ENCODE measurements around the gene MED22.

DNA sequence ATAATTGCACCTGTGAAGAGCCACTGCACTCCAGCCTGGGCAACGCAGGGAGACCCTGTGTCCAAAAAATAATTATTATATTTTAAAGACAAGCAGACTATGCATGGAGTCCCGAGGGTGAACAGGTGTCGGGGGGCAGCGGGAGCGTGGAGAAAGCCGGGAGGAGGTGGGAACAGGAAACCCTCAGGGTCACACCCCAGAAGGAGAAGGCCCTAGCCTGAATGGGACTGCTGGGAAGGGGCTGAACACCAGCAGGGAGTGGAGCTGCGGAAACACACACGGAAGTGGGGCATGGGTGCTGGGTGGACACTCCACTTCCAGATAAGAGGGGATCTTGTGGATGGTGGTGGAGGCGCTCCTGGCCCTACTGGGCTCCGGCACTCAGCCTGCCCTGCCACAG lies 24.7 kb downstream of the MED22 start:
- TF ChIP-seq RFX5 (IDR thresholded peaks at IDR 0.05; ENCODE audit: borderline replicate concordance, low read depth, low read length) (no peak), CEBPB (IDR thresholded peaks at IDR 0.05; ENCODE audit: low read depth, low read length) (no peak), TEAD4 (IDR thresholded peaks at IDR 0.05; ENCODE audit: low read depth, low read length) (no peak), POLR2AphosphoS5 (IDR thresholded peaks at IDR 0.05; ENCODE audit: low read depth, low read length) (no peak), CTCF (IDR thresholded peaks at IDR 0.05; ENCODE audit: control extremely low read depth in 1 of 3, insufficient read depth in 1 of 3, low read depth in 1 of 3, low read length in 3 of 3) (no peak), POLR2A (IDR thresholded peaks at IDR 0.05; ENCODE audit: control extremely low read depth in 1 of 2, low read depth in 2 of 2, low read length in 2 of 2) (no peak), RNF2 (IDR thresholded peaks at IDR 0.05; ENCODE audit: borderline replicate concordance, low read depth, low read length, missing control alignments, poor library complexity, severe bottlenecking) (no peak), JUN (IDR thresholded peaks at IDR 0.05; ENCODE audit: low read depth, low read length) (no peak), ASH2L (IDR thresholded peaks at IDR 0.05; ENCODE audit: low read length) (no peak), YY1 (IDR thresholded peaks at IDR 0.05; ENCODE audit: low read depth, low read length) (no peak), EZH2 (IDR thresholded peaks at IDR 0.05; ENCODE audit: low read depth, low read length, severe bottlenecking) (no peak), TBP (IDR thresholded peaks at IDR 0.05; ENCODE audit: low read depth, low read length) (no peak)
- TF ChIP-seq, protein P1, sequence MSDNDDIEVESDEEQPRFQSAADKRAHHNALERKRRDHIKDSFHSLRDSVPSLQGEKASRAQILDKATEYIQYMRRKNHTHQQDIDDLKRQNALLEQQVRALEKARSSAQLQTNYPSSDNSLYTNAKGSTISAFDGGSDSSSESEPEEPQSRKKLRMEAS (IDR thresholded peaks at IDR 0.05), result no peak
- TF ChIP-seq, protein P2, sequence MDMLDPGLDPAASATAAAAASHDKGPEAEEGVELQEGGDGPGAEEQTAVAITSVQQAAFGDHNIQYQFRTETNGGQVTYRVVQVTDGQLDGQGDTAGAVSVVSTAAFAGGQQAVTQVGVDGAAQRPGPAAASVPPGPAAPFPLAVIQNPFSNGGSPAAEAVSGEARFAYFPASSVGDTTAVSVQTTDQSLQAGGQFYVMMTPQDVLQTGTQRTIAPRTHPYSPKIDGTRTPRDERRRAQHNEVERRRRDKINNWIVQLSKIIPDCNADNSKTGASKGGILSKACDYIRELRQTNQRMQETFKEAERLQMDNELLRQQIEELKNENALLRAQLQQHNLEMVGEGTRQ (IDR thresholded peaks at IDR 0.05; ENCODE audit: low read length), result no peak

Measured in H1 (cell line).